UCSD-AML1 (cell line): ENCODE data around the gene GPX7.

Experiments
- DNase-seq: peaks from one replicate; lab custom pipeline; 2025; ENCODE audit not compliant: unreplicated experiment; lab: John Stamatoyannopoulos, UW

GPX7 gene

DNA sequence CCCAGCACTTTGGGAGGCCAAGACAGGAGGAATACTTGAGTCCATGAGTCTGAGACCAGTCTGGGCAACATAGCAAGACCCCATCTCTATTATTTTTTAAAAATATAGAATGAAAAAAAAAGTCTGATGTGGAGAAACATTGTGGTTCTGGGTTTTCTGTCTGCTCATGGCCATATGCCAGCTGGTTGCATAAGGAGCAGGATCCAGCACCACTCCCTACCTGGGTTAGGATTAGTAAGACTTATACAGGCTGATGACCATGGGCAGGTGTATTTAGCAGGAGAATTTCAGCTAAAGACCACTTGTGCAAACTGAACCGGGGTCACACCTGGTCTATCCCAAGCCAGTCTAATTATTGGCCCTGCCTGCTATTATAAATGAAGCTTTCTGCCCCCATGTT, 16.7 kb upstream of the GPX7 start:
- no peak for DNase-seq

DNA sequence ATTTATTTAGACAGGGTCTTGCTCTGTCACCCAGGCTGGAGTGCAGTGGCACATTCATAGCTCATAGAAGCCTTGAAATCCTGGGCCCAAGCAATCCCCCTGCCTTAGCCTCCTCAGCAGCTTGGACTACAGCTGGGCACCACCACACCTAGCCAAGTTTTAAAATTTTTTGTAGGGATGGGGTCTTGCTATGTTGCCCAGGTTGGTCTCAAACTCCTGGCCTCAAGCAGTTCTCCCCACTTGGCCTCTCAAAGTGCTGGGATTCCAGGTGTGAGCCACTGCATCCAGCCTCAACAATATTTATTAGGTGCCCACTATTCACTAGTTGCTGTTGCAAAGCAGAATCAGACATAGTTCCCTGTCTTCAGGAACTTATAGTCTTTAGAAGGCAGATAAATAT, 14.1 kb upstream of the GPX7 start:
- no peak for DNase-seq

DNA sequence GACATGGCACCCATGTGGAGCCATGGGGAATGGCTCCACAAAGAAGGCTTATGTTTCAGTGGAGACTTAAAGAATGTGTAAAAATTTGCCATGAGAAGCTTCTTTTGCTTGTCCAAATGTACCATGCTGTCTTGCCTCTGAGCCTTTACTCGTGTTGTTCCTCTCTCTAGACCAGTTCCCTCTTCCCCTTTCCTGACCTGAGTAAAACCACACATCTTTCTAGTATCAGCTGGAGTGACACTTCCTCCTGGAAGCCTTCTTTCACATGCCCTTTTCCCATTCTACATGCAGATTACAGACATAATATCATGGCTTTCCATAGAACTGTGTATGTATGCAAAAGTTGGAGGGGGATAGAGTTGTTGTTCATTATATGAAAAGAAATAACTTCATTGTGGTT, 13.6 kb upstream of the GPX7 start:
- DNase-seq: no peak

DNA sequence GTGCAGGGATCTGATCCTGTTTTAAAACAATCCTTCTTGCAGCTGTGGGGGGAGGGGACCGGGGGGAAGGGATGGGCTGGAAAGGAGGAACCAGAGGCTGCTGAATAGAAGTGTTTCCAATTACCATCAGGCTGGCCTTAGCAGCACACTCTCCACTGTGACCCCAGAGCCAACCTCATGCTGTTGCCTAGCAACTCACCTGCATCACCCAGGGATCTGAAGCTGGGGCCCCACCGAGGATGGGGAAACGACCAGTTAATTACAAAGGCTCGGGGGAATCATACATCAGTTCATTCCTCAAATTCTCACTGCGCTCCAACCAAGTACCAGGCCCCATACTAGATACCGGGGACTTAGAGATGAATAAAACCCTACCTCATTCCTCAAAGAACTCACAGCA, 11.9 kb upstream of the GPX7 start:
- DNase-seq: no peak

DNA sequence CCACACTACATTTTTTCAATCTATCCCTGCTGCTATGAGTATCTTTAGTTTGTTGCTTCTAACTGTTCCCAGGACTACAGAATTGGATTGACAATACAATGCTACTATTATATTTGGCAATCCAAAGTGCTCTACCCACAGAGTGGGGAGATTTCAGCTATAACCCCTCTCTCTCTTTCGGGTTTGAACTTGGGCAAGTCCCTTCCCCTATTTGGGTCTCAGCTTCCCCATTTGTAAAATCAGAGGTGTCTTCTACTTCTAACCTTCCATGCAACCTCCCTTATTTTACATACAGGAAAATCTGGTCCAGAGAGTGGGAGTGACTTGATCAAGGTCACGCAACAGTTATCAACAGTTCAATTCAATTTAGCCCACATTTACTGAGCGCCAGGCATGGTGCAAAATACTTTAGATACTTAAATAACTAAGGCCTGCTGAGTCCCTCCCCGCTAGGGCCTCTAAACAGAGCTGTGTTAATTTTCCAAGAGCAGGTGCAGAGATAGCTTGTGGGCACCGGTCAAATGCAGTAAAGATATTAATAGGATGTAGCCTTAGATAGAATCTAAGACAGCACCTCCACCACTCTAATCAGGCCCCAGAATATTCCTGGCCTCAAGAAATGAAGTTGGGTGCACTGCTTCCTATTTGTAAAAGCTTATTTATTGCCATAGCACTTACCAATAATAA, 9.4 kb upstream of the GPX7 start:
- DNase-seq: no peak

DNA sequence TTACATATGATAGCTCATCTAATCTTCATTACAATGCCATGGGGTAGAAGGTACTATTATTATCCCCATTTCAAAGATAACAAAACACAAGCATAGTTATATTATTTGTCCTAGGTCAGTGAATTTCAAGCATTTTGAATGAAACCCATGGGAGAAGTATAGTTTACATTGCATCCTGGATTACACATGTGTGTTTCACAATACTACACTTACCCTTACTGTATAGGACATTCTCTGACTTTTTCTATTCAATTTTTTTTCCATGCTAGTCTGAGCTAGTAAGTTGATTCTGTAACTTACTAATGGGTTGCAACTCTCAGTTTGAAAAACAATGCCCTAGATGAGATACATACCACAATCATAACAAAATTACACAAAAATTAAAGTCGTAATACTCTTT, 8.7 kb upstream of the GPX7 start:
- DNase-seq: no peak

DNA sequence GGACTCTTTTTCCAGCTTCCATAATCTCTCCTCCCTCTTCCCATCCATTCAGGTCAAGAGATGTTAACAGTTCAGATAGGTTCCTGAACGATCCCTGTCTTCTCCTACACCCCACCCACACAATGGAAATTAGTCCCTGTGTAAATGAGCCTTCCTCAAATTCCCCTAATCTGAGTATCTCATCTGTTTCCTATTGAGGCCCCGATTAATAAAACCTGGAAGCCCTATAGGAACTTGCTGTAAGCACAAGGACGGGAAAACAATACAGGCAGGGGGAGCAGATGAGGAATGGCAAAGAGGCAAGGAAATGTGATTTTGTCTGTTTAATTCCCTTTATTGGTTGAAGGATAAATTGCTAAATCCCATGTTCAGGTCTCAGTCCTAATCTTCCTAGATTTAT, 7.1 kb upstream of the GPX7 start:
- DNase-seq: no peak

DNA sequence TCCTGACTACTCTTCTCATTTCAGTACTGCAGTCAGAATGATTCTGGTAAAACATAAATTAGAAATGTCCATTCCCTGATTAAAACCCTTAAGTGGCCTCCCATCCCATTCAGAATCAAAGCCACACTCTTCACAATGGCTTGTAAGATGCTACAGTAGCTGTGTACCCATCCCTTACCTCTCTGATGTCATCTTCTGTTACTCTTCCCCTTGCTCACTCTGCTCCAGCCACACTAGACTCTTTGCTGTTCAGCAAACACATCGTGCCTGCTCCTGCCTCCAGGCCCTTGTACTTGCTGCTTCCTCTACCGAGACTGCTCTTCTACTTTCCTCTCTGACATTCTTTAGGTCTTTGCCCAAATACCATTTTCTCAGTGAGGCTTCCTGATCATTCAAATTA, 4.3 kb upstream of the GPX7 start:
- no peak for DNase-seq

DNA sequence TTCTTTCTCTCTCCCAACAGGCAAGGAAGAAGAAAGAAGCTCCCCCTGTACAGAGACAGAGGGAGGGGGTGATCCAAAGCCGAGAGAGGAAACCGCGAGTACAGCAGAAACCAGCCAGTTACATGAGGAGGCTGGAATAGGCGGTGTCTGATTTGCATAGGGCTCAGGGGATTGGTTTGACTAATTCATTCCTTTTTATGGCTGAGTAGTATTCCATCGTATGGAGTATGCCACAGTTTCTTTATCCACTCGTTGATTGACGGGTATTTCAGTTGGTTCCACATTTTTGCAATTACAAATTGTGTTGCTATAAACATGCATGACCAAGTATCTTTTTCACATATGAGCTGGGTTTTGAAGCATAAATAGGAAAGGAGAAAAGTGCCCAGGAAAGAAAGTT, 3.4 kb upstream of the GPX7 start:
- DNase-seq: no peak

DNA sequence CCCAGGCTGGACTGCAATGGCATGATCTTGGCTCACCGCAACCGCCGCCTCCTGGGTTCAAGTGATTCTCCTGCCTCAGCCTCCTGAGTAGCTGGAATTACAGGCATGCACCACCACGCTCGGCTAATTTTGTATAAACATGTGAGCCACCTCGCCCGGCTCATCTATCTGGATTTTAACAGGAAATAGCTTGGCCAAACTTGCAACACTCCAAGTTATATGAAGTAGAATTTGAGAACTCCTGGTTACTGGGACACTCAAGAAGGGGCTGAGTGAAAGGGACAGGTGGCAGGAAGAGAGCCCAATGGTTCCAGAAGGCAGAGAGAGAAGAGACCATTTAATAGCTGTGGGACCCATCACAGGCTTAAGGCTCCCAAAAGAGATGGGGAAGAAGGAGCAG, 2.9 kb upstream of the GPX7 start:
- DNase-seq: no peak

DNA sequence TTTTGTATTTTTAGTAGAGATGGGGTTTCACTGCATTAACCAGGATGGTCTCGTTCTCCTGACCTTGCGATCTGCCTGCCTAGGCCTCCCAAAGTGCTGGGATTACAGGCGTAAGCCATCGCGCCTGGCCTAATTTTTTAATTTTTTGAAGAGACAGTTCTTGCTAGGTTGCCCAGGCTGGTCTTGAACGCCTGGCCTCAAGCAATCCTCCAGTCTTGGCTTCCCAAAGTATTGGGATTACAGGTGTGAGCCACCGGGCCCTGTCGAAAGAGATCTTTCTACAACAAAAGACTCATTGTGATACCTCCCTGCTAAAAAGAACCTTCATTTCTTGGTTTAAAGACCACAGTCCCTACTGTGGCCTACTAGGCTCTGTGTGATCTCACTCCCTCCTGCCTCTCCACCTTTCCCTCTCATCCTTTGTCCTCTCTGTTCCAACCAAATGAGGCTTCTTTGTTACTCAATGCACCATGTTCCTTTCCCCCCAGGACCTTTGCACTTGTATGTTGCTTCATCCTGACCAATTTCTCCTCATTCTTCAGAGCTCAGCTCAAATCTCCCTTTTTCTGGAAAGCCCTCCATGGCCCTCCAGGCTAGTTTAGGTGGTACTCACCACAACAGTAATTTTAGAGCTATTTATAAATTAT, 1.5 kb upstream of the GPX7 start:
- no peak for DNase-seq

DNA sequence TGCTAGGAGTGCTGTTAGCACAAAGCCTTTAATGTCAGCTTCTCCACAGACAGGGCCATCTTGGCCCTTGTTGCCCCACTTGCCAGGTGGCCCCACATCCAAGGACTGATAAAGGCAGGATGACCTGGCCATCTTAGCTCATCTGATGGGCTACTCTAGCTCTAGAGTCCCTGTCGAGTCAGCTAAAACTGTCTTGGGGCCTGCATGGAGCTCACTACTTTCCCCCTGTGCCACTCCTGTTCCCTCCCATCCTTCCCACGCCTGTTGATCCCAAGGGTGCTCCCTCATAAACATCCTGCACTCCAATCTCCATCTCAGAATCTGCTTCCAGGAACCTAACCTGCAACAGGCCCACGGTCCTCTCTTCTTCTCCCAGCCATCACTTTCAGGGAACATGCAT, 652 bp upstream of the GPX7 start:
- no peak for DNase-seq

DNA sequence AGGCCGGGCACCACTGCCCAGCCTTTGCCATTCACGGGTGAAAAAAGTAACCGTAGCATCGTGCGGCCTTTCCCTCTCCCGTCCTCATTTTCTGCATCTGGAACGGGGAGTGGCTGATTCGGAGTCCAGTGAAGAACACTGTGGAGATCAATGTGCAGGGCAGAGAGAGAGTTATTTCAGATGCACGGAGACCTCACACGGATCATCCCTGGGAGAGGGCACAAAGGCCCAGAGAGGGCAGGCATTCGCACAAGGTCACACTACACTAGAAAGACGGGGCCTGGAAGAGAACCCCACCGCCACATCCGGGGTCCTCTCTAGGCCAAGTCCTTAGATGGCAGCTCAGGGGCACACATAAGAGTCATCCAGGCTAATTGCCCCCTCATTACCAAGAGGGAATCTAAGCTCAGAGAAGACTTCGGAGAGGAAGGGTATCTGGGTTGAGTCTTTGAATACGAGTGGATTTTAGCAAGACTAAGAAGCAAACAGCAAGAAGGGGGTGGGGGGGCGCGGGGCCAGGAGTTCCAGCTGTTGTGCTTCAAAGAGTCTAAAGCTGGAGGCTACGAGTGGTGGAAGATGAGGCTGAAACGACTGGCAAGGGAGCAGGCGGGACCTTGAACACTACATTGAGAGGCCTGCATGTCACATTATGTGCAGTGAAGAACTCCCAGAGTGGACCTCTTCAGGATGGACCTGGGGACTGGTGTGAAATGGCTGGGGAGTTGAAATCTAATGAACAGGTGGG, 857 bp downstream of the GPX7 start:
- DNase-seq: no peak

DNA sequence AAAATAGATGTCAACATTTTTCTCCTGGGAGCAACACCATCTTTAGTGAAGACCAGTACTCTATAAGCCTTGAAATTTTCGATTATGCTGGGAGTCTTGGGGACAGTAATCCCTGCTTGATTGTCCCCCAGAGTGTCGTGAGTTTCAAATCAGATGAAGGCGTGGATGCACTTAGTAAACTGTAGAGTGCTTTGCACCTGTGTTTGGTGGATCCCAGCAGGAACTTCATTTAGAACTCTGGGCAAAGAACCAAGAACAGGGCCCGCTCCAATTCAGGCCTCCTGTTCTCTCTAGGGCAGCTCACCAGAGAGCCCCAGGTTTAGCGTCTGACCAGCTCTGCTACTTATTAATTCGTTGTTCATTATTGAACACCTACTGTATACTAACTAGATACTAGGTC, 1.5 kb downstream of the GPX7 start:
- DNase-seq: no peak

DNA sequence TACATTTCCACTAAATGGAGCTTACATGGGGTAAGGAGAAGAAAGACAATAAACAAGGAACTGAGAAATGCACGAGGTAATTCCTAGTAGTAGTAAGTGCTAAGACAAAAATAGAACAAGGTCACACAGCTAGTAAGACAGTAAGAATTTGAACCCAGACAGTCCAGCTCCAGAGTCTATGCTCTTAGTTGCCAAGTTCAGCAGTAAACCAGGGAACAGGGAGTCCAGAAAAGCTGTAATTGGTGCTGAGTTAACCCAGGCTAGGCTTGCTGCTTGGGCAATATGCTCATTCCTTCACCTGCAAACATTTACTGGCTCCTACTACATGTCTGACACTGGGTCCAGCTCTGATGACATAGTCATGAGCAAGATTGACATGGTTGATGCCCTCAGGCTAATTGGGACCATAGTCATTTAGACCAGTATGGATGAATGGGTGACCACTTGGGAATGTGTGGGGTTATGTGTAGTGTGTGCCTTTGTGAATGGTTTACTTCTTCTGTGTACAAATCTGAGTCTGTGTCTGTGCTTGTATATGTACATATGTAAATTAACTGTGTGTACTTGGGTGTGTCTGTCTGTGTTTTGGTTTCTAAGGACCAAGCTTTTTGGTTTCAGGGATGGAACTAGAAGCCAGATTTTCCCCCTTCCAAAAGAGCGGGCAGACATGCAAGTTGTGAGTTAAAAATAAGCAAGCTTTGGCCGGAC, 2.0 kb downstream of the GPX7 start:
- no peak for DNase-seq

DNA sequence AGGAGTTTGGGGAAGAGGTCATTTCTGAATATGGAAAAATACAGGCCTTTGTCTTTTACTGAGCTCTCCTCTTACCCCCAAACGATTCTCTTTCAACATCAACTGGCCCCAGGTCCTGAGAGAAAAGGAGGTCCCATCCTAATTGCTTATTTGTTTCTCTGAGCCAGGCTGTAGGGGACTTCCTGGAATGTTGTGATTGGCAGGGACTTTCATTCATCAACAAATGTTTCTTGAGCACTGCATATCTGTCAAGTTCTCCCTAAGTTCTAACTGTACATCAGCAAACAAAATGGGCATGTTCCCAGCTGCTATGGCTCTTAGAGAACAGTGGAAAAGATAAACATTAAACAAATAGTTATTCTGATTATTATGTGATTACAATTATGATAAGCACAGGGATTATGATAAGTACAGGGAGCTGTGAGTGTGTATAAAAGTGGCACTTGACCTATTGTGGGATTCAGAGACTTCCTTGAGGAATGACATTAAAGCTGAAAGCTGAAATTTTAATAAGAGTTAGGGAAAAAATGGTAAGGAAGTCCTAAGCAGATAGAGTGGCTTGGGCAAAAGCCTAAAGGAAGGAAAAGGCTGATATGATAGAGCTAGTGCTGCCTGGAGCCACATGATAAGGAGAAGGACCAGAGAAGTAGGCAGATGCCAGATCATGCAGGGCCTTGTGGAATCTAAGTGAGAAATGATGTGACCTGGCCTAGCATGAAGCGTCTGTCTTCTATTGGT, 11.6 kb downstream of the GPX7 start:
- peak; percentile 22 for DNase-seq

DNA sequence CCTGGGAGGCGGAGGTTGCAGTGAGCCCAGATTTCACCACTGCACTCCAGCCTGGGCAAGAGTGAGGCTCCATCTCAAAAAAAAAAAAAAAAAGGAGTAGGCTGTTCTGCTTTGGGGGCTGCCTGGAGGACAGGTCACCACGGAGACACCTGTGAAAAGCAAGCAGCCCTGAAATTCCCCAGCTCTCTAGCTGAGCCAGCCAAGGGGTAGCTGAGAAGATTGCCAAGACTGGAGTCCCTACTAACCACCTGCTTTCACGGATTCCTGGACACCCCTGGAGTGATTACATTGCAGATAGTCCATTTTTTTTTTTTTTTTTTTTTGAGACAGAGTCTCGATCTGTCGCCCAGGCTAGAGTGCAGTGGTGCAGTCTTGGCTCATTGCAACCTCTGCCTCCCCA, 12.5 kb downstream of the GPX7 start:
- no peak for DNase-seq

DNA sequence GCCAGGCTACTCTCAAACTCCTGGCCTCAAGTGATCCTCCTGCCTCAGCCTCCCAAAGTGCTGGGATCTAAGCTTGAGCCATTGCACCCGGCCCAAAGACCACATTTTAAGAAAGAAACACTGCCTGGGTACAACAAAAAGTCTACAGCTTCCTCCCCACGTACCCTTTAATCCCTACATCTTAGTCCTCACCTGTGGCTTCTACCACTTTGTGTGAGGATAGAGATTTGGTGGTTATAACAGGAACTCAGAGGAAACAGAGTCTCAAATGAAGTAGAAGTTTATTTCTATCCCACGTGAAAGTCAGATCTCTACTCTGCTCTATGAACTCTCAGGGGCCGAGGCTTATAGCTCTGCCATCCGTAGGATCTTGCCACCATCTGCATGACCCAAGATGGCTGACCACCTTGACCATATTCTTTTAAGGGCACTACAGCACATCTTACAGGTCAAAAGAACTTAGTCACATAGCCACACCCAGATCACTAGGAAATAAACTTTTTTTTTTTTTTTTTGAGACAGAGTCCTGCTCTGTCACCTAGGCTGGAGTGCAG, 13.4 kb downstream of the GPX7 start:
- no peak for DNase-seq

DNA sequence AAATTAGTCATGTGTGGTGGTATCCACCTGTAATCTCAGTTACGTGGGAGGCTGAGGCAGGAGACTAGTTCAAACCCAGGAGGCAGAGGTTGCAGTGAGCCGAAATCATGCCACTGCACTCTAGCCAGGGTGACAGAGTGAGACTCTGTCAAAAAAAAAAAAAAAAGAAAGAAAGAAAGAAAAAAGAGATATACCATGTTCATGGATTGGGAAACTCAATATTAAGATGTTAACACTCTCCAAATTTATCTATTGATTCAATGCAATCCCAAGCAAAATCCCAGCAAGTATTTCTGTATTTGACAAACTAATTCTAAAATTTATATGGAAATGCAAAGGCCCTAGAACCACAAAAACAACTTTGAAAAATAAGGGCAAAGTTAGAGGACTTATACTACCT, 19.8 kb downstream of the GPX7 start:
- no peak for DNase-seq

DNA sequence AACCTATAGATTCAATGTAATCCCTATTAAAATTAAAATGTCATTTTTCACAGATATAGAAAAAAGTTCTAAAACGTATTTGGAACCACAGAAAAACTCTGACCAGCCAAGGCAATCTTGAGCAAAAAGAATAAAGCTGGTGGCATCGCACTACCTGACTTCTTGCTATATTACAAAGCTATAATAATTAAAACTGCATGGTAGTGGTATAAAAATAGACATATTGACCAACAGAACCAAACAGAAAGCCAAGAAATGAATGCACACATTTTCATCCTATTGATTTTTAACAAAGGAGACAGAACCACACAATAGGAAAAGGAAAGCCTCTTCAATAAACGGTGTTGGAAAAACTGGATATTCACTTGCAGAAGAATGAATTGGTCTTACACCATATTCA, 21.6 kb downstream of the GPX7 start:
- no peak for DNase-seq

DNA sequence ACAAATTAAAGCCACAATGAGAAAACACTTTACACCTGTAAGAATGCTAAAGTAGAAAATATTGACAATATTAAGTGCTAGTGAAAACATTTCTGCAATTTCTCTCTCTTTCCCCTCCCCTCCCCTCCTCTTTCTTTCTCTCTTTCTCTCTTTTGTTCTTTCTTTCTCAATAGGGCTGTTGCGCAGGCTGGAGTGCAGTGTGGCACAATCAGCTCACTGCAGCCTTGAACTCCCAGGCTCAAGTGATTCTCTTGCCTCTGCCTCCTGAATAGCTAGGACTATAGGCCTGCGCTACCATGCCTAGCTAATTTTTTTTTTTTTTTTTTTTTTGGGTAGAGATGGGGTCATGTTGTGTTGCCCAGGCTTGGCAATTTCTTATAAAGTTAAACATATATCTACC, 24.9 kb downstream of the GPX7 start:
- DNase-seq: no peak
